Progenitor cell of endocrine pancreas (in vitro differentiated cells): ENCODE results near the gene AOPEP. TPM values are rescaled to one million over a fixed set of nuclear protein-coding genes. Genes with fewer than 3 reads are reported as not detected.

Experiments used
- DNase-seq: peaks from one replicate; pipeline ENCODE4 v3.0.0; 2021; ENCODE audit warnings: low spot score; ENCODE audit not compliant: unreplicated experiment
- H3K27ac Mint-ChIP-seq: 2 replicates; pipeline ENCODE4 v1.8.0; 2021; ENCODE audit warnings: mild to moderate bottlenecking, moderate library complexity, mixed read lengths
- H3K27me3 Mint-ChIP-seq: 2 replicates; pipeline ENCODE4 v1.8.0; 2021; ENCODE audit warnings: mixed read lengths
- H3K36me3 Mint-ChIP-seq: 2 replicates; pipeline ENCODE4 v1.8.0; 2022; ENCODE audit warnings: mixed read lengths; ENCODE audit not compliant: insufficient read depth
- H3K4me1 Mint-ChIP-seq: 2 replicates; pipeline ENCODE4 v1.8.0; 2021; ENCODE audit warnings: low read depth, mixed read lengths
- H3K4me3 Mint-ChIP-seq: 2 replicates; pipeline ENCODE4 v1.8.0; 2021; ENCODE audit warnings: low read depth, mild to moderate bottlenecking, moderate library complexity, mixed read lengths
- H3K9me3 Mint-ChIP-seq: 2 replicates; pipeline ENCODE4 v1.8.0; 2021; ENCODE audit warnings: low read depth, mixed read lengths
- CTCF ChIP-seq: fragments of 200-600 bp; sonication (generic); IDR thresholded peaks from one replicate; pipeline ENCODE4 v1.5.0; 2021; ENCODE audit warnings: antibody characterized with exemption, mild to moderate bottlenecking; ENCODE audit not compliant: unreplicated experiment
- total RNA-seq: library from RNA; stranded (reverse); gene quantifications from 2 replicates; pipeline ENCODE4 v1.2.1, GENCODE V29; 2021

Gene AOPEP
- total RNA-seq, 1 donor from 2014 or later: 58.2 TPM

DNA sequence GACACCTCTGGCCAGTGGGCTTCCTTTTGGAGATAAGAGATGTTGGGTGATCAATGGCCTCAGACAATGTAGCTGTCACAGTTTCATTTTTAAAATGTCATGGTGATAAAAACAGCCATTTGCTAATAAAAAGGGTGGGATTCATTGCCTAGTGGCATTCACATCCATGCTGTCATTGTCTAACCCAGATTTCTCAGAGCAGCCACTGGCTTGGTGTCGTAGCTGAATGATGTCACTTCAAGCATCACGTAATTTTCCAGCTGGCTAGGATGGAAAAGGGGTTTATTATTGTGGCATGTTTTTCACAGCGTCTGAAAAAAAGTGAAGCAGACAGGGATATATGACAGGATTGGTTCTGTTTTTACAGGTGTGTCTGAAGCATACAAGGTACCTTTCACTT, 184.7 kb downstream of the AOPEP start:
- no peak for TF ChIP-seq CTCF
- Mint-ChIP-seq H3K27ac (no peak overlapping the region), H3K4me1 (peaks cover 74% of the 10 kb centered on the region), H3K27me3 (no peaks in the 10 kb centered on the region), H3K36me3 (peaks cover 1% of the 10 kb centered on the region), H3K9me3 (peaks cover 5% of the 10 kb centered on the region), H3K4me3 (no peak overlapping the region)
- no peak for DNase-seq

DNA sequence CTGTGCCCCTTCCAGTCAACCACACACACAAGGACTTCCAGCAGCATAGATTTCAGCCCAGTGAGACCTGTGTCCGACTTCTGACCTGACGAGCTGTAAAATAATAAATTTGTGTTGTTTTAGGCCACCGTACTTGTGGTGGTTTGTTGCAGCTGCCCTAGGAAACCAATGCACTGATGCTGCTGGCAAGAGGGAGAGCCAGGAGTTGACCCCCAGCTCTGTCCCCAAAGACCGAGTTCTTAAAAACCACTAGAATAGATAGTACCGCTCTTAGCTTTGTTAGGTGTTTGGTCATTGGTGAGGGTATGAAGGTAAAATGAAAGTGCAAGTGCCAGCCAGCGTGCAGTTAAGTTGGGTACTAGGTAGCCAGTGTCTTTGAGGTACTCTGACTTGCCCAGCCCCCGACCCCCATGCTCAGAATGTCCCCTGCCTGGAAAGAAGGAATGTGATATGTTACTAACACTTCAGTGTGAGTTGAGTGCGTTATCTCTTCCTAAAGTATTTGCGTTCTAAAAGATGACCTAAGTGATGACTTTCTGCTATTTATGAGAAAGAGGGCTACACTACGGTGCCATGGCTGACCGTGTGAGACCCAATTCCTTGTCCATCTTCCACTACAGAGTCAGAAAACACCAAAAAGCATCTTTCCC, 185.6 kb downstream of the AOPEP start:
- DNase-seq: no peak
- peaks cover 75% of the 10 kb centered on the region for H3K4me1 Mint-ChIP-seq
- peaks cover 5% of the 10 kb centered on the region for H3K9me3 Mint-ChIP-seq
- no peaks in the 10 kb centered on the region for H3K27me3 Mint-ChIP-seq
- peaks cover 1% of the 10 kb centered on the region for H3K36me3 Mint-ChIP-seq
- no peak for TF ChIP-seq CTCF
- no peak overlapping the region for H3K4me3 Mint-ChIP-seq
- peak overlapping the region; percentile 76 for H3K27ac Mint-ChIP-seq

- Mint-ChIP-seq H3K36me3 (peaks cover 1% of the 10 kb centered on the region), H3K4me3 (peak overlapping the region; percentile 26), H3K27me3 (no peaks in the 10 kb centered on the region), H3K9me3 (peaks cover 5% of the 10 kb centered on the region), H3K27ac (peak overlapping the region; percentile 76), H3K4me1 (peaks cover 75% of the 10 kb centered on the region)
- TF ChIP-seq CTCF: no peak
- DNase-seq: no peak
Measured at GRCh38 chr9:94912700-94913249, 186.3 kb downstream of the AOPEP start.

DNA sequence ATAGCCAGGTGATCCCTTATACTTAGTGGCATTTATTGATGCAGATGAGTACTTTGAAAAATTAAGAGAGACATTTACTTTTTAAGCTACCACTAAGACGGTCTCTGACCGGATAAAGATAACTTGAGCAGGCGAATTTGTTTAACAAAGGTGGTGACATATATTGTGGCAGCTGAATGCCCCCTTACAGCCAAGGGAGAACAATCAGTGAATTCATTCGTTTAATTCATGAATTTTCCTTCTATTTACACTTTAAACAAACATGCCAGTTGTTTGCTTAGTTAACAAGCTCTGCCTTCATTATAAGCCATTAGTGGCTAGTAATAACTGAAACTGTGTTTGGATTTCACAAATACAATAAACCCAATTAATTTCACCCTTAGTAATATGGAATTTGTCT, 187.1 kb downstream of the AOPEP start:
- Mint-ChIP-seq H3K27me3 (no peaks in the 10 kb centered on the region), H3K27ac (peak overlapping the region; percentile 91)
- no peak for TF ChIP-seq CTCF

DNA sequence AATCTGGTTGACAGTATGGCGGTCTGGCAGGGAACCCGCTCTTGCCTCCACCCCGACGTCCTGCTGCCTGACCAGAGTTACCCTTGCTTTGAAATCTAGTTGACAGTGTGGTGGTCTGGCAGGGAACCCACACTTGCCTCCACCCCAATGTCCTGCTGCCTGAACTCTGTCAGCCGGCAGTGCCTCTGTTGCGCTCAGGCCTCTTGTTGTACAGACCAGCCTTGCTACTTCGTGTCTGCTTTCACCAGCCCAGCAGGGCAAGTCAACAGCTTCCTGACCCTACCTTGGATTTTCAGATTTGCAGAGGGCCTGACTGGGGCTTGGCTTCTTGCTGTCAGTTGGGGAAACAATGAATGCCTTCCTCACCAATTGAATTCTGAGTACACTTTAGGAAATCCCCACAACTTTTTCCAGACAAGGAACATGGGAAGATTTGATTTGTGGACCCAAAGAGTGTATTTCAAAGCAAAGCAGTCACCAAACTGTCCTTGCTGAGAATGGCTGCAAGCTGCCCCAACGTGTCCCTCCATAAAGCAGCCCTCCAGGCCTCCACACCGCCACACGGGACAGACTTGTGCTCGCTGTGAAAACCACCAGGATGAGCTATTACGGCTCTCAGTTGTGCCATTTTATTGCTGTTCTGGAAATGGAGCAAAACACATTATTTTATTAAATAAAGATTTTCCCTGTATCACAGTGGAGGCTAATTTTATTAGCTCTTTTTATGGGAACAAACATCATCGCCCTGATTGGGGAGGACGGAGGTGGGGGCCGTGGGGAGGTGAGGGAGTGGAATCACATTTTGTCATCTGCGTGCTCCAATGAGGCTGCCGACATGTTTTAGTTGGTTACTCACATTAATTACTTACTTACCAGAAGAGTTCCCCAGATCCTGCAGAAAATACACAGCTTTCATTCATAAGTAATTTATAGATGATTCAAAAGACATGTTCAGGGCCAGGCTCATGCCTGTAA, 189.3 kb downstream of the AOPEP start:
- H3K36me3 Mint-ChIP-seq: peaks cover 1% of the 10 kb centered on the region
- no peaks in the 10 kb centered on the region for H3K27me3 Mint-ChIP-seq
- peaks cover 76% of the 10 kb centered on the region for H3K4me1 Mint-ChIP-seq
- H3K27ac Mint-ChIP-seq: peak overlapping the region; percentile 92
- H3K4me3 Mint-ChIP-seq: no peak overlapping the region
- no peak for DNase-seq
- no peak for TF ChIP-seq CTCF
- peaks cover 5% of the 10 kb centered on the region for H3K9me3 Mint-ChIP-seq

More for the DNA sequence above, 187.1 kb downstream of the AOPEP start:
- H3K9me3 Mint-ChIP-seq: peaks cover 5% of the 10 kb centered on the region
- H3K4me1 Mint-ChIP-seq: peaks cover 69% of the 10 kb centered on the region
- no peak for DNase-seq
- H3K36me3 Mint-ChIP-seq: peaks cover 1% of the 10 kb centered on the region
- no peak overlapping the region for H3K4me3 Mint-ChIP-seq
